GM06990 (cell line): ENCODE results near the gene CLSTN2.
A peak's percentile ranks its signal among the peaks of the same experiment; 100 is the strongest.

Source experiments
- DNase-seq: peaks from one replicate; pipeline ENCODE4 v3.0.0-alpha.2; 2011; ENCODE audit not compliant: insufficient read length; ENCODE audit errors: extremely low read depth
- H3K27me3 ChIP-seq: replicated peaks from 2 replicates; pipeline ENCODE4 v1.6.0; 2011; ENCODE audit warnings: low read length; ENCODE audit not compliant: control insufficient read depth, insufficient read depth
- H3K36me3 ChIP-seq: 2 replicates; pipeline ENCODE4 v1.5.1; 2011; ENCODE audit warnings: low read length; ENCODE audit not compliant: control insufficient read depth, insufficient read depth
- H3K4me3 ChIP-seq: replicated peaks from 2 replicates; pipeline ENCODE4 v1.5.1; 2011; ENCODE audit warnings: low read depth, mild to moderate bottlenecking, control low read depth, low read length
- TF ChIP-seq, protein P1 (sequence below): IDR thresholded peaks from 2 replicates; pipeline ENCODE4 v1.5.1; 2011; ENCODE audit warnings: low read length, control low read depth, mild to moderate bottlenecking, inconsistent platforms; ENCODE audit not compliant: insufficient read depth, poor library complexity, severe bottlenecking

Gene CLSTN2

DNA sequence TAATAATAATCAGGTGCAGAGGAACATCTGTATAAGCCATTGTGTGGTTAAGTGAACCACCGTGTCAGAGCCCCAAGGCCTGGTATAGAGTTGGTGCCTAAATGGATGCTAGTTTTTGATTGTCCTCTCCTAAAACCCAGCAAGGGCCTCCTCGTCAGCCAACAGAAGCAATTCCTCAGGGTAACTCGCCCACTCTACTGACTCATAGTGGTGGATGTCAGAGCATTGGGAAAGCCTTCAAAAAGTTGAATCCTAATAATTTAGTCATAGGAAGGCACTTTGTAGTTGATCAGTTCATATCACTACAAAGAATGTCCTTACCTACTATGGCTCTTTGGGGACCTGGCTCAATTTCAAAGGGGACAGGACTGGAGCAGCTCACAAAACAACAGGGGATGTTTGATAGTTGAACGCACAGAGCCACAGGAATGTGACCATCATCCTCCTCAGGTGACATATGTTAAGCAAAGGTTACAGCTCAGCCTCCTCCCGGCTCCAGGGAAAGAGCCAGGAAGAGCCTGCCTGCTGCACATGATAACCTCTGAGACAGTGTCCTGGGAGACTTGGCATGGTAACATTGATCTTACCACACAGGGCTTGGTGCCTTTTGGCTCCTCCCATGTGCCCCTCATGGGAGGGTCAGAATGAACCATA lies 338.7 kb downstream of the CLSTN2 start:
- Histone ChIP-seq H3K36me3 (no peaks in the 10 kb centered on the region), H3K4me3 (no peak overlapping the region), H3K27me3 (no peaks in the 10 kb centered on the region)
- no peak for DNase-seq
- TF ChIP-seq, protein P1, sequence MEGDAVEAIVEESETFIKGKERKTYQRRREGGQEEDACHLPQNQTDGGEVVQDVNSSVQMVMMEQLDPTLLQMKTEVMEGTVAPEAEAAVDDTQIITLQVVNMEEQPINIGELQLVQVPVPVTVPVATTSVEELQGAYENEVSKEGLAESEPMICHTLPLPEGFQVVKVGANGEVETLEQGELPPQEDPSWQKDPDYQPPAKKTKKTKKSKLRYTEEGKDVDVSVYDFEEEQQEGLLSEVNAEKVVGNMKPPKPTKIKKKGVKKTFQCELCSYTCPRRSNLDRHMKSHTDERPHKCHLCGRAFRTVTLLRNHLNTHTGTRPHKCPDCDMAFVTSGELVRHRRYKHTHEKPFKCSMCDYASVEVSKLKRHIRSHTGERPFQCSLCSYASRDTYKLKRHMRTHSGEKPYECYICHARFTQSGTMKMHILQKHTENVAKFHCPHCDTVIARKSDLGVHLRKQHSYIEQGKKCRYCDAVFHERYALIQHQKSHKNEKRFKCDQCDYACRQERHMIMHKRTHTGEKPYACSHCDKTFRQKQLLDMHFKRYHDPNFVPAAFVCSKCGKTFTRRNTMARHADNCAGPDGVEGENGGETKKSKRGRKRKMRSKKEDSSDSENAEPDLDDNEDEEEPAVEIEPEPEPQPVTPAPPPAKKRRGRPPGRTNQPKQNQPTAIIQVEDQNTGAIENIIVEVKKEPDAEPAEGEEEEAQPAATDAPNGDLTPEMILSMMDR, result no peak

DNA sequence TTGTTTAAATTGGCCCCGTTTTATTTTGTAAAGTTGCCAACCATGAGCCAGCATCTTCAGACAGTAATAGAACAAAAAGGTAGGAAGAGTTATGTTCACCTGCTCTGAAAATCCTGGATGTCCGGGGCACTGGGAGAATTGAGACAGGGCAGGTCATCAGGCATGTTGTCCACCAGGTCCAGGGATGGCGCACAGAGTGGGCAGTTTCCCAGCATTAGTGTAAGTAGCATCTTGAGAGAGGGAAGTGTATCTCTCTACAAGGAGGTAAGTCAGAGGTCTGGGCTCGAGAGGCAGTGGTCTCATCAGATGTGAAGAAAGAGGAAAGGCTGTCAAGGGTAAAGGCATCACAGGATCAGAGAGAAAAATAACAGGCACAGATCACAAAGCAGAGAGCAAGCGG lies 339.4 kb downstream of the CLSTN2 start:
- DNase-seq, result no peak
- Histone ChIP-seq H3K4me3 (no peak overlapping the region), H3K36me3 (no peaks in the 10 kb centered on the region), H3K27me3 (no peaks in the 10 kb centered on the region)
- TF ChIP-seq, protein P1, result no peak

DNA sequence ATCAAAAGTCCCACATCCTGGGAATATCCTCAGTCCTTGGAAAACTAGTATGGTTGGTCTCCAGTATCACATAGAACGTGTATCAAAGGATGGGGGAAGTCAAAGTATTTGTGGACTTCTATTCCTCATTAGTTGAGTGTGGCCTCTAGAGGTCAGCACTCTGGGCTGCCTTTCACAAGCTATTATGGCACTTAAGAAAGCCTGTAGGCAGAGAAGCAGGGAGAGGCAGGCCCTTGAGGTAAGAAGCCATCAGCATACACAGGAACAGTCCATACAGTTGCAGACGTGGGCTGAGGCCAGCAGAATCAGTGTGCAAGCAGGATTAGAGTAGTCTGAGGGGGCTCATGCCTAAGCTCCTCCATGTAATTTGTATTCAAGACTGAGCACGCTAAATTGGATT lies 341.7 kb downstream of the CLSTN2 start:
- TF ChIP-seq, protein P1, result peak; percentile 57
- Histone ChIP-seq H3K27me3 (peaks cover 3% of the 10 kb centered on the region; the same call in 1 of the 2 replicates), H3K4me3 (no peak overlapping the region), H3K36me3 (no peaks in the 10 kb centered on the region)
- no peak for DNase-seq

DNA sequence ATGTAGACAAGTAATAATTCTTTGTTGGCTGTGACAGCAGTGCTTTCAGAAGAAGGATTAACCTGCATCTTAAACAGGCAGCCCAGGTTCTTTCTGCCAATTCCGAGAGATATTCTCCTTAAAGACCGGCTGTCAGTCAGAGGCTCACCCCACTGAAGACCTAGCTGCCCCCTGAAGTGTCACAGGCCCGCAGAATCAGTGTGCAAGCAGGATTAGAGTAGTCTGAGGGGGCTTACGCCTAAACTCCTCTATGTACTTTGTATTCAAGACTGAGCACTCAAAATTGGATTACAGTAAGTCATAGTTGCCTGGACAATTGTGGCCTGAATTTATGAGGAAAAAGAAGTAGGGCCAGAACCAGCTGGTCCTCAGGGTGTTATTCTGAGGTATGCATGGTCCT lies 342.9 kb downstream of the CLSTN2 start:
- H3K27me3 ChIP-seq, result peaks cover 3% of the 10 kb centered on the region; the same call in 1 of the 2 replicates
- no peaks in the 10 kb centered on the region for H3K36me3 ChIP-seq
- no peak for DNase-seq
- TF ChIP-seq, protein P1, result no peak
- no peak overlapping the region for H3K4me3 ChIP-seq

DNA sequence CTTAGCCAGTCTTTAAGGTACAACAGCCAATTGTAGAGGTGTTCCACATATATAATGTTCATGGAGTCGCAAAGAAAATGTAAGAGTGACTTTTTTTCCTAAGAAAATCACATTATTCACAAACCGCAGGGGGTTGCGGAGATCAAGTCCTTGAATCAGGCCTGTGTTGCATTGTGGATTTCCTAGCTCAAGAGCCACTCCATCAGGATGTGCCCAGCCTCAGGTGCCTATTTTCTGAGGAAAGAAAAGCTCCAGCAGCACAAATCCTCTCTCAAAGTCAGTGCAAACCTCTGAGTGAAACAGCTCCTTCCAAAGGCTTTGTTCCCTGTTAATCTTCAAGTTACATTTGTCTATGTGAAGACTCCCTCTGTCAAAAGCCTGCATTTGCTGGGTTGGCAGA lies 349.4 kb downstream of the CLSTN2 start:
- H3K4me3 ChIP-seq, result no peak overlapping the region
- H3K36me3 ChIP-seq, result no peaks in the 10 kb centered on the region
- TF ChIP-seq, protein P1, result no peak
- DNase-seq, result no peak
- peaks cover 3% of the 10 kb centered on the region; the same call in 1 of the 2 replicates for H3K27me3 ChIP-seq

DNA sequence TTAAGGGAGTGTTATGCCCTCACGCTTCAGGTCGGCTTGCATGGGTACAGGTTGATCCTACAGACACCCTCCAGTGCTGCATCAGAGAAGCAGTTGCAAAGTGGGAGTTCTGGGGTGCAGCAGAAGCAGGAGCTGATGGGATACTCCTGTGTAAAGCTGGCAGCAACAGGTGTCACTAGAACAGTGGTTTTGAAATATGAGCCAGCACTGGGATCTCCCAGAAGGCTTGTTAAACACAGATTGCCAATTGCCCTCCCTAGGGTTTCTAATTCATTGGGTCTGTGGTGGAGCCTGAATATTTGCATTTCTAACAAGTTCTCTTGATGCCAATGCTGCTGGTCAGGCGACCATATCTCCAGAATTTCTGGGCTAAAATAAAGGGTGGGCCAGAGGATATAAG lies 350.4 kb downstream of the CLSTN2 start:
- Histone ChIP-seq H3K4me3 (no peak overlapping the region), H3K27me3 (peaks cover 2% of the 10 kb centered on the region), H3K36me3 (no peaks in the 10 kb centered on the region)
- DNase-seq, result no peak
- TF ChIP-seq, protein P1, result no peak
